ENCODE results near the gene AOPEP. TPM values are rescaled to one million over a fixed set of nuclear protein-coding genes. Genes with fewer than 3 reads are reported as not detected.

The AOPEP gene
- polyA plus RNA-seq, 2 of the 4 experiments (the other 2 are of a cell fraction), result 226 to 266 TPM

DNA sequence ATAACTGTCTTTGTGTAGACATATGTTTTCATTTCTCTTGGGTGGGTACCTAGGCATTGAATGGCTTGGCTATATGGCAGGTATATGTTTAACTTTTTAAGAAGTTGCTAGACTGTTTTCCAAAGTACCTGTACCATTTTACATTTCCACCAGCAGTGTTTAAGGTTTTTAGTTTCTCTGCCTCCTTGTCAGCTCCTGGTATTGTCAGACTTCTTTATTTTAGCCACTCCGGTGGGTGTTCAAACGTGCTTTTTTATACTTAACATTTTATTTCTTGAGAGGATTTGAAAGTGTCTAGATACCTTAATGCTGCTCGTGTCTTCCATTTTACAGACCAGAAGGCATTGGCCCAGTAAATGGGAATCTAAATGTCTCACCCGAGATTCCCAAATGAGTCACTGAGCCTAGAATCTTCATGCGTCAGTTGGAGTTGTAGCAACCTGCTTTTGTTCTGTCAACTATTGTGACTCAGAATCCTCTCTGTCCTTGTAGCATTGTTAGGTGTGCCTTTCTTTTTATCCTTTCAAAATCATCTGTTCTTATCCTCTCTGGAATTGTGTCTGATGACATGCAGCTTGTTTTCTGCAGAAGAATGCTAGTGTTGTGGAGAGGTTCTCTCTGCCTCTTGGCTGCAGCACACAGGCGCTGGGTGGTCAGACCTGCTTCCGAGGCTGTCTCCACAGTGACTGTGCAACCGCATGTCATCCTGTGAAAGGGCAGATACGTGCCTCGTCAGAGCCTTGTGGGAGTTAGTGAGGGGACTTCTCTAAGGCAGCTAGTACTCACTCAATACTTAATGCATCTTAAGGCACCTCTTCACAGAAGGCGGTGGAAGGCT is 291.8 kb downstream of the AOPEP start:
- DNase-seq (ENCODE audit: low read depth in 1 of 2, low spot score in 1 of 2) (peak; percentile 65 to 87), FAIRE-seq (peak; percentile 18), ATAC-seq (peak; percentile 65 to 80)
- WGBS (ENCODE audit: missing lambda C conversion rate), result 3% methylated on average over 11 of the region's 11 CpGs
- Histone ChIP-seq H3K4me3 (peak overlapping the region; percentile 22; the same call in 2 of the 3 replicates), H3K27ac (peak overlapping the region; percentile 86 to 99), H3K9me3 (no peaks in the 10 kb centered on the region), H3K4me2 (peak overlapping the region; percentile 74), H3K4me1 (peaks cover 99% of the 10 kb centered on the region)
- POLR2A ChIA-PET, result interaction anchor here (0.7 to 1.9 kb wide), 6 partner anchors 11 to 235 kb away, joined by 3 to 11 read pairs (median 4); no protein-coding TSS in a partner anchor
- TF ChIP-seq EP300 (IDR thresholded peaks at IDR 0.05) (peak; percentile 22 to 54; a peak in 2 of 5 replicates), JUNB (IDR thresholded peaks at IDR 0.05) (peak; percentile 86), BHLHE40 (IDR thresholded peaks at IDR 0.05; ENCODE audit: low read depth, low read length) (no peak), MAFK (IDR thresholded peaks at IDR 0.05; ENCODE audit: partially characterized antibody) (peak; percentile 23), CHD2 (IDR thresholded peaks at IDR 0.05; ENCODE audit: low read length, partially characterized antibody) (no peak), TFCP2L1 (CRISPR knock-in tag; IDR thresholded peaks at IDR 0.05) (no peak), MYC (IDR thresholded peaks at IDR 0.05; ENCODE audit: borderline replicate concordance, low read length) (no peak), TP53 (CRISPR knock-in tag; IDR thresholded peaks at IDR 0.05) (no peak), JUN (IDR thresholded peaks at IDR 0.05) (peak in 1 of 2 experiments; percentile 52; a peak in 3 of 5 replicates), HOXB13 (CRISPR knock-in tag; IDR thresholded peaks at IDR 0.05; ENCODE audit: low read depth) (no peak), RAD21 (conservative IDR thresholded peaks at IDR 0.05 in 1 of 2, IDR thresholded peaks at IDR 0.05 in 1 of 2) (0 out of 5 replicates have a peak, but pooled peaks of 1 of the 2 experiments have one; percentile 15), NPAS2 (CRISPR knock-in tag; IDR thresholded peaks at IDR 0.05; ENCODE audit: borderline replicate concordance) (no peak), POLR2A (IDR thresholded peaks at IDR 0.05; ENCODE audit: low read length) (peak; percentile 17; the same call in 1 of the 2 replicates), RNF2 (IDR thresholded peaks at IDR 0.05; ENCODE audit: borderline replicate concordance, low read depth) (no peak), CEBPB (IDR thresholded peaks at IDR 0.05) (peak in 1 of 2 experiments; percentile 64; a peak in 2 of 4 replicates), NR3C1 (IDR thresholded peaks at IDR 0.05) (no peak), POLR2AphosphoS2 (conservative IDR thresholded peaks at IDR 0.05; ENCODE audit: low read length) (no peak), ATOH8 (CRISPR knock-in tag; IDR thresholded peaks at IDR 0.05; ENCODE audit: low read depth) (peak; percentile 42; the same call in 1 of the 2 replicates), FOSL2 (IDR thresholded peaks at IDR 0.05) (peak; percentile 85), FOSL2 (CRISPR knock-in tag; IDR thresholded peaks at IDR 0.05) (peak; percentile 97), EHF (CRISPR knock-in tag; IDR thresholded peaks at IDR 0.05) (no peak), NFE2L2 (conservative IDR thresholded peaks at IDR 0.05; ENCODE audit: low read length) (no peak; the same call in 1 of the 2 replicates), HOXA7 (CRISPR knock-in tag; IDR thresholded peaks at IDR 0.05) (no peak), KDM5A (IDR thresholded peaks at IDR 0.05) (no peak), GATA3 (IDR thresholded peaks at IDR 0.05; ENCODE audit: borderline replicate concordance) (peak; percentile 48; the same call in 1 of the 2 replicates)
- TF ChIP-seq, protein P1, sequence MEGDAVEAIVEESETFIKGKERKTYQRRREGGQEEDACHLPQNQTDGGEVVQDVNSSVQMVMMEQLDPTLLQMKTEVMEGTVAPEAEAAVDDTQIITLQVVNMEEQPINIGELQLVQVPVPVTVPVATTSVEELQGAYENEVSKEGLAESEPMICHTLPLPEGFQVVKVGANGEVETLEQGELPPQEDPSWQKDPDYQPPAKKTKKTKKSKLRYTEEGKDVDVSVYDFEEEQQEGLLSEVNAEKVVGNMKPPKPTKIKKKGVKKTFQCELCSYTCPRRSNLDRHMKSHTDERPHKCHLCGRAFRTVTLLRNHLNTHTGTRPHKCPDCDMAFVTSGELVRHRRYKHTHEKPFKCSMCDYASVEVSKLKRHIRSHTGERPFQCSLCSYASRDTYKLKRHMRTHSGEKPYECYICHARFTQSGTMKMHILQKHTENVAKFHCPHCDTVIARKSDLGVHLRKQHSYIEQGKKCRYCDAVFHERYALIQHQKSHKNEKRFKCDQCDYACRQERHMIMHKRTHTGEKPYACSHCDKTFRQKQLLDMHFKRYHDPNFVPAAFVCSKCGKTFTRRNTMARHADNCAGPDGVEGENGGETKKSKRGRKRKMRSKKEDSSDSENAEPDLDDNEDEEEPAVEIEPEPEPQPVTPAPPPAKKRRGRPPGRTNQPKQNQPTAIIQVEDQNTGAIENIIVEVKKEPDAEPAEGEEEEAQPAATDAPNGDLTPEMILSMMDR (IDR thresholded peaks at IDR 0.05), result no peak
- TF ChIP-seq, protein P2, sequence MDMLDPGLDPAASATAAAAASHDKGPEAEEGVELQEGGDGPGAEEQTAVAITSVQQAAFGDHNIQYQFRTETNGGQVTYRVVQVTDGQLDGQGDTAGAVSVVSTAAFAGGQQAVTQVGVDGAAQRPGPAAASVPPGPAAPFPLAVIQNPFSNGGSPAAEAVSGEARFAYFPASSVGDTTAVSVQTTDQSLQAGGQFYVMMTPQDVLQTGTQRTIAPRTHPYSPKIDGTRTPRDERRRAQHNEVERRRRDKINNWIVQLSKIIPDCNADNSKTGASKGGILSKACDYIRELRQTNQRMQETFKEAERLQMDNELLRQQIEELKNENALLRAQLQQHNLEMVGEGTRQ (IDR thresholded peaks at IDR 0.05), result no peak
- TF ChIP-seq, protein P3, sequence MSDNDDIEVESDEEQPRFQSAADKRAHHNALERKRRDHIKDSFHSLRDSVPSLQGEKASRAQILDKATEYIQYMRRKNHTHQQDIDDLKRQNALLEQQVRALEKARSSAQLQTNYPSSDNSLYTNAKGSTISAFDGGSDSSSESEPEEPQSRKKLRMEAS (IDR thresholded peaks at IDR 0.05), result peak; percentile 80
- CTCF ChIA-PET, result interaction anchor here (1.0 to 4.2 kb wide), 5 partner anchors 27 to 235 kb away, joined by 3 to 21 read pairs (median 6); no protein-coding TSS in a partner anchor
